GM12801 (cell line): ENCODE measurements around the gene FGGY.

Experiments used
- CTCF ChIP-seq: IDR thresholded peaks from one replicate; pipeline ENCODE4 v1.5.1; 2011; ENCODE audit warnings: control low read depth; ENCODE audit not compliant: insufficient read length; ENCODE audit errors: extremely low read depth

Gene FGGY

GRCh38 chr1:59391212-59392179, 94.6 kb downstream of the FGGY start:
- no peak for TF ChIP-seq CTCF

GRCh38 chr1:59393211-59394180, 96.6 kb downstream of the FGGY start:
- TF ChIP-seq CTCF, result no peak

- no peak for TF ChIP-seq CTCF
These were observed 98.0 kb downstream of the FGGY start for GRCh38 chr1:59394706-59395425.

- no peak for TF ChIP-seq CTCF
These were observed 99.5 kb downstream of the FGGY start for GRCh38 chr1:59396387-59396786.

GRCh38 chr1:59397139-59397858, 100.4 kb downstream of the FGGY start:
- TF ChIP-seq CTCF, result no peak

- no peak for TF ChIP-seq CTCF
These were observed 102.7 kb downstream of the FGGY start for GRCh38 chr1:59399642-59400041.
